Endothelial cell of umbilical vein (primary cell): ENCODE measurements around the gene OPCML. TPM values are rescaled to one million over a fixed set of nuclear protein-coding genes. Genes with fewer than 3 reads are reported as not detected.

Experiments used
- BruUV-seq: library from RNA; stranded (reverse); fragments of 400-500 nt; replicated peaks from 2 replicates; lab custom pipeline; 2021; lab: Mats Ljungman, UMichigan
- CTCF ChIA-PET: fragments of 300-600, 350-600 bp; sonication (Branson Sonifier 250); formaldehyde crosslinking; loops from one replicate; lab custom pipeline; 2021; ENCODE audit warnings: antibody characterized with exemption, inconsistent platforms; lab: Charles Lee
- POLR2A ChIA-PET: fragments of 300-600, 350-600 bp; sonication (Branson Sonifier 250); formaldehyde crosslinking; loops from one replicate; lab custom pipeline; 2021; ENCODE audit warnings: antibody characterized with exemption, inconsistent platforms; lab: Charles Lee
- DNase-seq: peaks from one replicate; pipeline ENCODE4 v3.0.0-alpha.2; 2011; ENCODE audit warnings: low read depth, low spot score
- FAIRE-seq: peaks from 2 replicates; lab custom pipeline; 2011; peaks lifted over from hg19 to GRCh38; lab: Jason Lieb, UNC
- H2AFZ ChIP-seq: 2 replicates; pipeline ENCODE4 v1.6.0; 2012; ENCODE audit warnings: low read depth, low read length, control low read depth, inconsistent platforms
- H3K27ac ChIP-seq: 2 replicates; pipeline ENCODE4 v1.5.1; 2011; ENCODE audit warnings: low read depth, mild to moderate bottlenecking, control low read depth, low read length, moderate library complexity; ENCODE audit not compliant: insufficient read depth
- H3K27me3 ChIP-seq, 2 experiments: 2 replicates each; pipeline versions ENCODE4 v1.6.0 to v1.6.1; 2011; ENCODE audit warnings: low read length in 2 of 2, mixed read lengths in 1 of 2; ENCODE audit not compliant: control insufficient read depth in 2 of 2, insufficient read depth in 2 of 2
- H3K36me3 ChIP-seq, 2 experiments: 2 replicates in 1 of 2; 3 replicates in 1 of 2; pipeline ENCODE4 v1.5.1; 2011; ENCODE audit warnings: low read length in 2 of 2, mild to moderate bottlenecking in 1 of 2, moderate library complexity in 1 of 2; ENCODE audit not compliant: control insufficient read depth in 2 of 2, insufficient read depth in 2 of 2; ENCODE audit errors: extremely low read depth in 1 of 2
- H3K4me1 ChIP-seq: 3 replicates; pipeline ENCODE4 v1.5.1; 2011; ENCODE audit warnings: mild to moderate bottlenecking, low read length; ENCODE audit not compliant: control insufficient read depth, insufficient read depth; ENCODE audit errors: extremely low read depth
- H3K4me2 ChIP-seq: 2 replicates; pipeline ENCODE4 v1.6.1; 2011; ENCODE audit warnings: low read length, control low read depth, mixed read lengths; ENCODE audit not compliant: insufficient read depth
- H3K4me3 ChIP-seq, 3 experiments: fragments of 200-600 bp in 1 of 3; sonication (generic), shearing (Covaris generic) in 1 of 3; replicated peaks in 1 of 3; 2 replicates each; pipeline ENCODE4 v1.5.1; 2011 to 2016; ENCODE audit warnings: control low read depth in 3 of 3, low read length in 3 of 3, mild to moderate bottlenecking in 2 of 3, inconsistent platforms in 1 of 3, low read depth in 1 of 3, moderate library complexity in 1 of 3; ENCODE audit not compliant: insufficient read depth in 1 of 3
- H3K79me2 ChIP-seq: 2 replicates; pipeline ENCODE4 v1.6.0; 2012; ENCODE audit warnings: low read length, inconsistent platforms; ENCODE audit not compliant: control insufficient read depth, insufficient read depth
- H3K9ac ChIP-seq: replicated peaks from 2 replicates; pipeline ENCODE3; 2011; ENCODE audit warnings: low read length, control low read depth; ENCODE audit not compliant: insufficient read depth; ENCODE audit errors: extremely low read depth
- H3K9me1 ChIP-seq: replicated peaks from 3 replicates; pipeline ENCODE4 v1.6.0; 2011; ENCODE audit warnings: mild to moderate bottlenecking, low read length; ENCODE audit not compliant: control insufficient read depth, insufficient read depth; ENCODE audit errors: extremely low read depth
- H3K9me3 ChIP-seq: replicated peaks from 2 replicates; pipeline ENCODE4 v1.5.1; 2012; ENCODE audit warnings: low read length, inconsistent platforms; ENCODE audit not compliant: control insufficient read depth, insufficient read depth
- H4K20me1 ChIP-seq: replicated peaks from 2 replicates; pipeline ENCODE3; 2011; ENCODE audit warnings: mild to moderate bottlenecking, low read length; ENCODE audit not compliant: control insufficient read depth, insufficient read depth; ENCODE audit errors: extremely low read depth
- EZH2 ChIP-seq: IDR thresholded peaks from 2 replicates; pipeline ENCODE4 v1.6.1; 2012; ENCODE audit warnings: borderline replicate concordance, low read depth, mild to moderate bottlenecking, moderate library complexity, low read length, inconsistent platforms; ENCODE audit not compliant: severe bottlenecking
- FOS ChIP-seq: IDR thresholded peaks from 2 replicates; pipeline ENCODE4 v1.6.1; 2011; ENCODE audit warnings: mild to moderate bottlenecking, low read length, moderate library complexity, borderline replicate concordance; ENCODE audit not compliant: insufficient read depth
- GATA2 ChIP-seq: IDR thresholded peaks from 2 replicates; pipeline ENCODE4 v1.7.0; 2011; ENCODE audit warnings: low read depth, mild to moderate bottlenecking, moderate library complexity, mixed read lengths, low read length; ENCODE audit not compliant: insufficient read length, insufficient read depth
- JUN ChIP-seq: IDR thresholded peaks from 2 replicates; pipeline ENCODE4 v1.6.1; 2011; ENCODE audit warnings: borderline replicate concordance, low read depth; ENCODE audit not compliant: insufficient read length, insufficient read depth
- MYC ChIP-seq: IDR thresholded peaks from one replicate; pipeline ENCODE4 v1.6.1; 2011; ENCODE audit warnings: mild to moderate bottlenecking, low read depth, low read length
- POLR2A ChIP-seq: IDR thresholded peaks from 2 replicates; pipeline ENCODE4 v1.6.1; 2012; ENCODE audit warnings: low read depth, mild to moderate bottlenecking, control low read depth, low read length
- POLR2AphosphoS5 ChIP-seq: IDR thresholded peaks from 2 replicates; pipeline ENCODE4 v1.6.1; 2012; ENCODE audit warnings: low read depth, mild to moderate bottlenecking, control low read depth, low read length, moderate library complexity; ENCODE audit not compliant: insufficient read depth
- dilution Hi-C: fragments of 300-500 bp; cut with MboI; formaldehyde crosslinking; loops from one replicate; pipeline ENCODE4 v1.15.0; 2019; ENCODE audit warnings: low sequenced_read_pairs; ENCODE audit not compliant: extremely low pct_ligation_motif_present
- intact Hi-C: fragments of 100-400 bp; cut with micrococcal nuclease; formaldehyde crosslinking; loops from one replicate; pipeline ENCODE4 v1.10.0; 2022
- polyA plus RNA-seq, 4 experiments: library from polyadenylated mRNA; depleted of rRNA in 3 of 4; stranded (reverse) in 3 of 4; unstranded in 1 of 4; fragments of >200 nt; gene quantifications; 2 replicates each; pipeline versions ENCODE4 v1.2.1 to v1.2.3, GENCODE V29; 2011 to 2012; ENCODE audit warnings: missing spikeins in 1 of 4
- total RNA-seq: library from RNA; stranded (reverse); gene quantifications from 2 replicates; pipeline ENCODE4 v1.2.3, GENCODE V29; 2021
- TF ChIP-seq, protein P1 (sequence below): IDR thresholded peaks from 2 replicates; pipeline ENCODE4 v1.6.1; 2011; ENCODE audit not compliant: insufficient read depth, insufficient read length
- TF ChIP-seq, protein P2 (sequence below), 2 donors: IDR thresholded peaks; 1 replicate in 1 of 2; 2 replicates in 1 of 2; pipeline ENCODE4 v1.5.1; 2011; ENCODE audit warnings: low read length in 2 of 2, mild to moderate bottlenecking in 2 of 2, moderate library complexity in 2 of 2, control low read depth in 1 of 2, inconsistent platforms in 1 of 2, low read depth in 1 of 2; ENCODE audit not compliant: insufficient read depth in 1 of 2; ENCODE audit errors: extremely low read depth in 1 of 2

OPCML gene
- total and polyA plus RNA-seq, 2 donors (not counting 3 experiments of a cell fraction or from before 2014, with no cell fraction given), result not detected

DNA sequence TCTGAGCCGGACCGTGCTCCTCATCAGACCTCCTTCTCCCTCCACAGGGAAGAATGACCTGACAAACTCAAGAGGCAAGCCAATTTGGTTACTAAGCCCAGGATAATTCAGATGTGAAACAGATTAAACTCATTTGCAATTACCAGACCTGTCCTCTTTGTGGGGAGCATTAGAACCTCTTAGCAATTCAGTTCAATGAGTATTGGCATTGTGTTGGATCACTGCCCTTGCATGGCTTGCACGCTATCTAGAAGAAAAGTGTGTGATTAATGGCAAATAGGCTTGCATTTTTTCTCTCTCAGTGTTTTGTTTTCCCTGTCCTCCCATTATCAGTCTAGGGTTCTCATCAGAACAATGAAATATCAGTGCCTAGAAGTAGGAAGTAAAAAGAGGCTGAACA is 365.6 kb downstream of the OPCML start:
- ChIA-PET CTCF (no interaction called here), POLR2A (no interaction called here)
- H4K20me1 ChIP-seq, result no peaks in the 10 kb centered on the region
- H3K36me3 ChIP-seq, result no peaks in the 10 kb centered on the region
- dilution Hi-C loops (no loop called here), intact Hi-C loops (no loop called here)
- H3K79me2 ChIP-seq, result no peaks in the 10 kb centered on the region
- no peak overlapping the region for H3K9ac ChIP-seq
- no peak overlapping the region for H3K4me3 ChIP-seq
- H3K4me1 ChIP-seq, result no peaks in the 10 kb centered on the region
- H3K9me1 ChIP-seq, result no peaks in the 10 kb centered on the region
- H3K9me3 ChIP-seq, result no peaks in the 10 kb centered on the region
- no peaks in the 10 kb centered on the region for H3K27me3 ChIP-seq
- TF ChIP-seq, protein P1, sequence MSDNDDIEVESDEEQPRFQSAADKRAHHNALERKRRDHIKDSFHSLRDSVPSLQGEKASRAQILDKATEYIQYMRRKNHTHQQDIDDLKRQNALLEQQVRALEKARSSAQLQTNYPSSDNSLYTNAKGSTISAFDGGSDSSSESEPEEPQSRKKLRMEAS, result no peak
- no peak for TF ChIP-seq POLR2AphosphoS5
- no peak for TF ChIP-seq JUN
- no peak for TF ChIP-seq POLR2A
- TF ChIP-seq EZH2, result no peak
- no peak for TF ChIP-seq FOS
- no peak for TF ChIP-seq MYC
- TF ChIP-seq GATA2, result no peak
- TF ChIP-seq, protein P2, sequence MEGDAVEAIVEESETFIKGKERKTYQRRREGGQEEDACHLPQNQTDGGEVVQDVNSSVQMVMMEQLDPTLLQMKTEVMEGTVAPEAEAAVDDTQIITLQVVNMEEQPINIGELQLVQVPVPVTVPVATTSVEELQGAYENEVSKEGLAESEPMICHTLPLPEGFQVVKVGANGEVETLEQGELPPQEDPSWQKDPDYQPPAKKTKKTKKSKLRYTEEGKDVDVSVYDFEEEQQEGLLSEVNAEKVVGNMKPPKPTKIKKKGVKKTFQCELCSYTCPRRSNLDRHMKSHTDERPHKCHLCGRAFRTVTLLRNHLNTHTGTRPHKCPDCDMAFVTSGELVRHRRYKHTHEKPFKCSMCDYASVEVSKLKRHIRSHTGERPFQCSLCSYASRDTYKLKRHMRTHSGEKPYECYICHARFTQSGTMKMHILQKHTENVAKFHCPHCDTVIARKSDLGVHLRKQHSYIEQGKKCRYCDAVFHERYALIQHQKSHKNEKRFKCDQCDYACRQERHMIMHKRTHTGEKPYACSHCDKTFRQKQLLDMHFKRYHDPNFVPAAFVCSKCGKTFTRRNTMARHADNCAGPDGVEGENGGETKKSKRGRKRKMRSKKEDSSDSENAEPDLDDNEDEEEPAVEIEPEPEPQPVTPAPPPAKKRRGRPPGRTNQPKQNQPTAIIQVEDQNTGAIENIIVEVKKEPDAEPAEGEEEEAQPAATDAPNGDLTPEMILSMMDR (IDR thresholded peaks at IDR 0.05; ENCODE audit: extremely low read depth in 1 of 2, insufficient read depth in 1 of 2, low read depth in 1 of 2, low read length in 2 of 2), result no peak
- no peak overlapping the region for H3K27ac ChIP-seq
- no peak overlapping the region for H2AFZ ChIP-seq
- BruUV-seq, result no TSS peak
- DNase-seq, result no peak
- no peak overlapping the region for H3K4me2 ChIP-seq
- no peak for FAIRE-seq
